ENCODE results near the gene RPL22. TPM values are rescaled to one million over a fixed set of nuclear protein-coding genes. Genes with fewer than 3 reads are reported as not detected.

Gene RPL22
- total and polyA plus RNA-seq, 2 of the 13 experiments (the other 11 are each of a cell fraction or from before 2014, with no cell fraction given): 214 to 545 TPM

DNA sequence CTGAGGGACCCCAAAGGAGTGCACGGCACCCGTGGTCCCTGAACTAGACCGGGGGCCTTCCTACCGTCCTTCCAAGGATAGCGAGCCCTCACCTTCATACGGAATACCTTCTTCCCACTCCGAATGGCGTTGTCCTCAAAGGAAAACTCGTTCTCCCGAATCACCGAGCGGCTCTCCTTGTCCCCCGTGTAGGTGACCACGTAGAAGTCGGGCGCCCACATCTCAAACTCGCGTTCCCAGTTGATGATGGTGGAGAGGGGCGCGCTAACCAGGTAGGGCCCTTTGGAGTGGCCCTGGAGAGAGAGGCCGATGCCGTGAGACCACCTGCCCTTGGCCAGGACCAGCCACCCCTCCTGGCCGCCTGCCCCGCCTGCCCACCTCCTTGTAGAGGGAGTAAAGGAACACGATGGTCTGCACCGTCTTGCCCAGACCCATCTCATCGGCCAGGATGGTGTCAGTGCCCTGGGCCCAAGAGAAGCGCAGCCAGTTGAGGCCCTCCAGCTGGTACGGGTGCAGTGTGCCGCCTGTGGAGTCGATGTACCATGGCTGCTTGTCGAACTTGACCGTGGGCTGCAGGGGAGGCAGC, 57.3 kb downstream of the RPL22 start:
- Histone ChIP-seq H3K27me3 (ENCODE audit: control insufficient read depth in 1 of 2, insufficient read depth in 2 of 2, low read length in 2 of 2) (peaks cover 14 to 78% of the 10 kb centered on the region in 2 experiments), H3K4me1 (ENCODE audit: insufficient read depth, low read length) (no peaks in the 10 kb centered on the region), H2AFZ (ENCODE audit: low read length) (no peak overlapping the region), H3K4me3 (replicated peaks in 1 of 3; ENCODE audit: insufficient read depth in 1 of 3, low read depth in 2 of 3, low read length in 3 of 3) (no peak overlapping the region), H3K4me2 (ENCODE audit: low read depth, low read length) (no peak overlapping the region), H3K9ac (ENCODE audit: insufficient read depth, low read depth, low read length) (no peak overlapping the region), H3K27ac (ENCODE audit: extremely low read length, insufficient read depth, low read length) (no peak overlapping the region), H3K79me2 (ENCODE audit: insufficient read depth, low read length) (no peaks in the 10 kb centered on the region), H4K20me1 (ENCODE audit: insufficient read depth, low read length) (0 out of 2 replicates have a peak, but pooled peaks cover 8% of the 10 kb centered on the region), H3K36me3 (replicated peaks in 1 of 2; ENCODE audit: control insufficient read depth in 1 of 2, insufficient read depth in 2 of 2, low read length in 2 of 2) (no peaks in the 10 kb centered on the region), H3K9me3 (ENCODE audit: low read length) (no peaks in the 10 kb centered on the region)
- in situ Hi-C loops (cut with HindIII; ENCODE audit: extremely low pct_ligation_motif_present, low pct_unique_long_range_greater_than_20kb) (no loop called here), intact Hi-C loops (cut with micrococcal nuclease; ENCODE audit: unreplicated experiment) (no loop called here)
- no peak for TF ChIP-seq ZNF543 (CRISPR knock-in tag; IDR thresholded peaks at IDR 0.05)
- no peak for TF ChIP-seq CREM (IDR thresholded peaks at IDR 0.05)
- TF ChIP-seq CREM (CRISPR knock-in tag; IDR thresholded peaks at IDR 0.05): no peak
- TF ChIP-seq, protein P1, sequence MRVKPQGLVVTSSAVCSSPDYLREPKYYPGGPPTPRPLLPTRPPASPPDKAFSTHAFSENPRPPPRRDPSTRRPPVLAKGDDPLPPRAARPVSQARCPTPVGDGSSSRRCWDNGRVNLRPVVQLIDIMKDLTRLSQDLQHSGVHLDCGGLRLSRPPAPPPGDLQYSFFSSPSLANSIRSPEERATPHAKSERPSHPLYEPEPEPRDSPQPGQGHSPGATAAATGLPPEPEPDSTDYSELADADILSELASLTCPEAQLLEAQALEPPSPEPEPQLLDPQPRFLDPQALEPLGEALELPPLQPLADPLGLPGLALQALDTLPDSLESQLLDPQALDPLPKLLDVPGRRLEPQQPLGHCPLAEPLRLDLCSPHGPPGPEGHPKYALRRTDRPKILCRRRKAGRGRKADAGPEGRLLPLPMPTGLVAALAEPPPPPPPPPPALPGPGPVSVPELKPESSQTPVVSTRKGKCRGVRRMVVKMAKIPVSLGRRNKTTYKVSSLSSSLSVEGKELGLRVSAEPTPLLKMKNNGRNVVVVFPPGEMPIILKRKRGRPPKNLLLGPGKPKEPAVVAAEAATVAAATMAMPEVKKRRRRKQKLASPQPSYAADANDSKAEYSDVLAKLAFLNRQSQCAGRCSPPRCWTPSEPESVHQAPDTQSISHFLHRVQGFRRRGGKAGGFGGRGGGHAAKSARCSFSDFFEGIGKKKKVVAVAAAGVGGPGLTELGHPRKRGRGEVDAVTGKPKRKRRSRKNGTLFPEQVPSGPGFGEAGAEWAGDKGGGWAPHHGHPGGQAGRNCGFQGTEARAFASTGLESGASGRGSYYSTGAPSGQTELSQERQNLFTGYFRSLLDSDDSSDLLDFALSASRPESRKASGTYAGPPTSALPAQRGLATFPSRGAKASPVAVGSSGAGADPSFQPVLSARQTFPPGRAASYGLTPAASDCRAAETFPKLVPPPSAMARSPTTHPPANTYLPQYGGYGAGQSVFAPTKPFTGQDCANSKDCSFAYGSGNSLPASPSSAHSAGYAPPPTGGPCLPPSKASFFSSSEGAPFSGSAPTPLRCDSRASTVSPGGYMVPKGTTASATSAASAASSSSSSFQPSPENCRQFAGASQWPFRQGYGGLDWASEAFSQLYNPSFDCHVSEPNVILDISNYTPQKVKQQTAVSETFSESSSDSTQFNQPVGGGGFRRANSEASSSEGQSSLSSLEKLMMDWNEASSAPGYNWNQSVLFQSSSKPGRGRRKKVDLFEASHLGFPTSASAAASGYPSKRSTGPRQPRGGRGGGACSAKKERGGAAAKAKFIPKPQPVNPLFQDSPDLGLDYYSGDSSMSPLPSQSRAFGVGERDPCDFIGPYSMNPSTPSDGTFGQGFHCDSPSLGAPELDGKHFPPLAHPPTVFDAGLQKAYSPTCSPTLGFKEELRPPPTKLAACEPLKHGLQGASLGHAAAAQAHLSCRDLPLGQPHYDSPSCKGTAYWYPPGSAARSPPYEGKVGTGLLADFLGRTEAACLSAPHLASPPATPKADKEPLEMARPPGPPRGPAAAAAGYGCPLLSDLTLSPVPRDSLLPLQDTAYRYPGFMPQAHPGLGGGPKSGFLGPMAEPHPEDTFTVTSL (CRISPR knock-in tag; IDR thresholded peaks at IDR 0.05; ENCODE audit: borderline replicate concordance): no peak
- TF ChIP-seq ZNF530 (CRISPR knock-in tag; IDR thresholded peaks at IDR 0.05; ENCODE audit: low read depth): no peak
- TF ChIP-seq CCDC6 (CRISPR knock-in tag; IDR thresholded peaks at IDR 0.05): no peak
- TF ChIP-seq SAP130 (CRISPR knock-in tag; IDR thresholded peaks at IDR 0.05; ENCODE audit: low read depth): no peak
- TF ChIP-seq ZNF17 (CRISPR knock-in tag; IDR thresholded peaks at IDR 0.05): no peak
- no peak for TF ChIP-seq ZNF746 (CRISPR knock-in tag; IDR thresholded peaks at IDR 0.05)
- no peak for TF ChIP-seq CCAR2 (optimal IDR thresholded peaks at IDR 0.05; ENCODE audit: low read depth, low read length)
- no peak for TF ChIP-seq NBN (conservative IDR thresholded peaks at IDR 0.05)
- DNase-seq (ENCODE audit: low spot score): no peak
- POLR2A ChIA-PET: no interaction called here
- no peak for ATAC-seq
- no peak for FAIRE-seq
- 66% methylated on average over 24 of the region's 33 CpGs for WGBS (ENCODE audit: low lambda C conversion rate)
- CTCF ChIA-PET (ENCODE audit: low intra/inter-chr PET ratio, low total read pairs): no interaction called here
- no TSS peak for BruUV-seq (replicated peaks)
